Measurements from ENCODE around the gene CNTF. TPM values are rescaled to one million over a fixed set of nuclear protein-coding genes. Genes with fewer than 3 reads are reported as not detected.

The CNTF gene
- polyA plus RNA-seq, 1 of the 3 experiments (the other 2 are of a cell fraction): 0.87 TPM

GRCh38 chr11:58606930-58607714, 15.3 kb upstream of the CNTF start (continued):
- no peak for TF ChIP-seq MAX (IDR thresholded peaks at IDR 0.05; ENCODE audit: low read depth)
- no peak for TF ChIP-seq FOXJ3 (CRISPR knock-in tag; IDR thresholded peaks at IDR 0.05)
- TF ChIP-seq EP300 (IDR thresholded peaks at IDR 0.05; ENCODE audit: borderline replicate concordance in 1 of 2, low read depth in 1 of 2, low read length in 1 of 2): no peak
- TF ChIP-seq MXI1 (IDR thresholded peaks at IDR 0.05; ENCODE audit: low read depth, low read length): no peak

- 86% methylated on average over 5 of the region's 5 CpGs for WGBS (ENCODE audit: low lambda C conversion rate)
- ChIA-PET POLR2A (no interaction called here), CTCF (interaction anchor here (1.1 kb wide), 1 partner anchor 21 kb away, joined by 3 read pairs; no protein-coding TSS in a partner anchor)
- H3K9ac ChIP-seq: no peak overlapping the region
- no peaks in the 10 kb centered on the region for H3K9me2 ChIP-seq
- no peaks in the 10 kb centered on the region for H3K27me3 ChIP-seq (ENCODE audit: insufficient read depth)
- H3K4me2 ChIP-seq: no peak overlapping the region
- no peak overlapping the region for H2AFZ ChIP-seq (ENCODE audit: low read depth)
- DNase-seq: no peak
- peaks cover 0 to 8% of the 10 kb centered on the region in 2 experiments; a peak in 3 of 4 replicates for H3K4me1 ChIP-seq (ENCODE audit: control insufficient read depth in 1 of 2, insufficient read depth in 2 of 2, low read depth in 1 of 2, low read length in 1 of 2)
- TF ChIP-seq TAF1 (IDR thresholded peaks at IDR 0.05; ENCODE audit: borderline replicate concordance, low read depth, low read length) (no peak), TEAD4 (IDR thresholded peaks at IDR 0.05; ENCODE audit: borderline replicate concordance, insufficient read depth) (no peak), MAX (IDR thresholded peaks at IDR 0.05; ENCODE audit: low read depth) (no peak), RXRA (IDR thresholded peaks at IDR 0.05; ENCODE audit: borderline replicate concordance, low read depth) (no peak), POLR2AphosphoS5 (IDR thresholded peaks at IDR 0.05; ENCODE audit: low read depth, low read length) (no peak), PBX3 (IDR thresholded peaks at IDR 0.05) (no peak)
- H3K36me3 ChIP-seq (replicated peaks in 1 of 2; ENCODE audit: control insufficient read depth in 1 of 2, insufficient read depth in 2 of 2, low read length in 1 of 2): peaks cover 35 to 41% of the 10 kb centered on the region in 2 experiments
- peaks cover 79% of the 10 kb centered on the region for H3K79me2 ChIP-seq (ENCODE audit: insufficient read depth)
- no peaks in the 10 kb centered on the region for H3K9me3 ChIP-seq
- peaks cover 46% of the 10 kb centered on the region for H4K20me1 ChIP-seq (ENCODE audit: insufficient read depth)
- no peak overlapping the region for H3K27ac ChIP-seq (ENCODE audit: low read depth in 2 of 2, low read length in 1 of 2)
- no peak overlapping the region for H3K4me3 ChIP-seq (ENCODE audit: low read depth in 2 of 2, low read length in 1 of 2)
- peaks cover 4% of the 10 kb centered on the region for H3F3A ChIP-seq (replicated peaks; ENCODE audit: insufficient read depth)
Measured at GRCh38 chr11:58608331-58608730, 14.1 kb upstream of the CNTF start.

- H3K36me3 ChIP-seq (replicated peaks in 1 of 2; ENCODE audit: control insufficient read depth in 1 of 2, insufficient read depth in 2 of 2, low read length in 1 of 2): peaks cover 49 to 55% of the 10 kb centered on the region in 2 experiments
- H3K4me2 ChIP-seq: no peak overlapping the region
- no peaks in the 10 kb centered on the region for H3K9me3 ChIP-seq
- no peak overlapping the region for H2AFZ ChIP-seq (ENCODE audit: low read depth)
- peaks cover 32% of the 10 kb centered on the region for H4K20me1 ChIP-seq (ENCODE audit: insufficient read depth)
- peaks cover 0 to 8% of the 10 kb centered on the region in 2 experiments; a peak in 3 of 4 replicates for H3K4me1 ChIP-seq (ENCODE audit: control insufficient read depth in 1 of 2, insufficient read depth in 2 of 2, low read depth in 1 of 2, low read length in 1 of 2)
- POLR2A ChIA-PET: no interaction called here
- no peaks in the 10 kb centered on the region for H3K9me2 ChIP-seq
- 99% methylated on average over 8 of the region's 8 CpGs for WGBS (ENCODE audit: low lambda C conversion rate)
- DNase-seq: no peak
- H3K4me3 ChIP-seq (ENCODE audit: low read depth in 2 of 2, low read length in 1 of 2): no peak overlapping the region
- no peak overlapping the region for H3K9ac ChIP-seq
- no peak overlapping the region for H3K27ac ChIP-seq (ENCODE audit: low read depth in 2 of 2, low read length in 1 of 2)
- H3F3A ChIP-seq (replicated peaks; ENCODE audit: insufficient read depth): peaks cover 4% of the 10 kb centered on the region
- peaks cover 65% of the 10 kb centered on the region for H3K79me2 ChIP-seq (ENCODE audit: insufficient read depth)
- no peaks in the 10 kb centered on the region for H3K27me3 ChIP-seq (ENCODE audit: insufficient read depth)
- CTCF ChIA-PET: interaction anchor here (1.7 to 2.3 kb wide), 2 partner anchors 20 to 41 kb away, joined by 5 to 9 read pairs; no protein-coding TSS in a partner anchor
- TF ChIP-seq TEAD4 (IDR thresholded peaks at IDR 0.05; ENCODE audit: borderline replicate concordance, insufficient read depth): no peak
- TF ChIP-seq ELF1 (IDR thresholded peaks at IDR 0.05): no peak
- TF ChIP-seq ZBTB33 (IDR thresholded peaks at IDR 0.05; ENCODE audit: borderline replicate concordance, low read depth): no peak
- no peak for TF ChIP-seq FOXJ3 (CRISPR knock-in tag; IDR thresholded peaks at IDR 0.05)
- no peak for TF ChIP-seq USF2 (IDR thresholded peaks at IDR 0.05; ENCODE audit: borderline replicate concordance, low read depth, low read length)
- no peak for TF ChIP-seq FOSL2 (IDR thresholded peaks at IDR 0.05; ENCODE audit: borderline replicate concordance, low read depth)
- TF ChIP-seq CTCF (IDR thresholded peaks at IDR 0.05): no peak
- TF ChIP-seq MAX (IDR thresholded peaks at IDR 0.05; ENCODE audit: low read depth): no peak
- TF ChIP-seq NFIC (IDR thresholded peaks at IDR 0.05; ENCODE audit: borderline replicate concordance): no peak
- no peak for TF ChIP-seq CHD2 (IDR thresholded peaks at IDR 0.05; ENCODE audit: low read length, partially characterized antibody)
- no peak for TF ChIP-seq JUND (IDR thresholded peaks at IDR 0.05)
Measured at GRCh38 chr11:58609723-58610122, 12.7 kb upstream of the CNTF start.

Data from SK-N-SH (cell line).